ENCODE measurements around the gene CLCA1. TPM values are rescaled to one million over a fixed set of nuclear protein-coding genes. Genes with fewer than 3 reads are reported as not detected.

CLCA1 gene
- total RNA-seq, 1 donor from 2014 or later = not detected

DNA sequence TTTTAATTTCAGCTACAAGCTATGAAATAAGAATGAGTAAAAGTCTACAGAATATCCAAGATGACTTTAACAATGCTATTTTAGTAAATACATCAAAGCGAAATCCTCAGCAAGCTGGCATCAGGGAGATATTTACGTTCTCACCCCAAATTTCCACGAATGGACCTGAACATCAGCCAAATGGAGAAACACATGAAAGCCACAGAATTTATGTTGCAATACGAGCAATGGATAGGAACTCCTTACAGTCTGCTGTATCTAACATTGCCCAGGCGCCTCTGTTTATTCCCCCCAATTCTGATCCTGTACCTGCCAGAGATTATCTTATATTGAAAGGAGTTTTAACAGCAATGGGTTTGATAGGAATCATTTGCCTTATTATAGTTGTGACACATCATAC is 13.7 kb upstream of the CLCA1 start:
- Histone ChIP-seq H3K4me1 (ENCODE audit: control insufficient read depth in 3 of 3, insufficient read depth in 3 of 3, low read length in 3 of 3) (no peaks in the 10 kb centered on the region), H3K9me3 (ENCODE audit: control insufficient read depth in 3 of 3, low read length in 3 of 3) (no peaks in the 10 kb centered on the region), H3K9ac (ENCODE audit: low read depth in 1 of 3, low read length in 3 of 3) (no peak overlapping the region), H3K36me3 (ENCODE audit: control insufficient read depth in 3 of 3, insufficient read depth in 3 of 3, low read length in 3 of 3) (no peaks in the 10 kb centered on the region), H3K27ac (ENCODE audit: low read depth, low read length) (no peak overlapping the region), H3K4me3 (ENCODE audit: low read length in 3 of 3) (no peak overlapping the region), H3K27me3 (ENCODE audit: control insufficient read depth in 3 of 3, insufficient read depth in 3 of 3, low read length in 3 of 3) (no peaks in the 10 kb centered on the region)

DNA sequence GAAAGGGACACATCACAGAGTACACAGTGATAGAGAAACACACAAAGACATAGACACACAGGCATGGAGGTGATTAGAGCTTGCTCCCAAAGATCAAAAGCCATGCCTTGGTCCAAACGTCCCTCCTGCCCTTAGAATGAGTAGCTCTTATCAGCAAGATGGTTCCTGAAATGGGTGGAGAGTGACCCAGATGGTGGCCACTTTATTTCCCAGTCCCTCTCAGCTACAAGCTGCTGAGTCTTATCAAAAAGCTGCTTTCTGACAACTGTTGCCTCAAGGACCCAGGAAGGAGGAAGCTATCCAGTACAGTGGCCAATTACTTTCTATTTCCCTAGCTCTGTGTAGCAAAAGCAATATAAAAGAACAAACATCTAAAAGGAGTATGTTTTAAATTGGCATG is 7.7 kb upstream of the CLCA1 start:
- Histone ChIP-seq H3K36me3 (ENCODE audit: control insufficient read depth in 3 of 3, insufficient read depth in 3 of 3, low read length in 3 of 3) (no peaks in the 10 kb centered on the region), H3K4me3 (ENCODE audit: low read length in 3 of 3) (no peak overlapping the region), H3K4me1 (ENCODE audit: control insufficient read depth in 3 of 3, insufficient read depth in 3 of 3, low read length in 3 of 3) (no peaks in the 10 kb centered on the region), H3K9ac (ENCODE audit: low read depth in 1 of 3, low read length in 3 of 3) (no peak overlapping the region), H3K27ac (ENCODE audit: low read depth, low read length) (no peak overlapping the region), H3K9me3 (ENCODE audit: control insufficient read depth in 3 of 3, low read length in 3 of 3) (no peaks in the 10 kb centered on the region), H3K27me3 (ENCODE audit: control insufficient read depth in 3 of 3, insufficient read depth in 3 of 3, low read length in 3 of 3) (no peaks in the 10 kb centered on the region)

GRCh38 chr1:86461482-86461881 is 7.2 kb upstream of the CLCA1 start:
- no peaks in the 10 kb centered on the region for H3K36me3 ChIP-seq (ENCODE audit: control insufficient read depth in 3 of 3, insufficient read depth in 3 of 3, low read length in 3 of 3)
- H3K27ac ChIP-seq (ENCODE audit: low read depth, low read length) = no peak overlapping the region
- no peak overlapping the region for H3K9ac ChIP-seq (ENCODE audit: low read depth in 1 of 3, low read length in 3 of 3)
- no peaks in the 10 kb centered on the region for H3K4me1 ChIP-seq (ENCODE audit: control insufficient read depth in 3 of 3, insufficient read depth in 3 of 3, low read length in 3 of 3)
- no peaks in the 10 kb centered on the region for H3K9me3 ChIP-seq (ENCODE audit: control insufficient read depth in 3 of 3, low read length in 3 of 3)
- no peak overlapping the region for H3K4me3 ChIP-seq (ENCODE audit: low read length in 3 of 3)
- no peaks in the 10 kb centered on the region for H3K27me3 ChIP-seq (ENCODE audit: control insufficient read depth in 3 of 3, insufficient read depth in 3 of 3, low read length in 3 of 3)

- H3K27ac ChIP-seq (ENCODE audit: low read depth, low read length) = no peak overlapping the region
- no peaks in the 10 kb centered on the region for H3K4me1 ChIP-seq (ENCODE audit: control insufficient read depth in 3 of 3, insufficient read depth in 3 of 3, low read length in 3 of 3)
- H3K36me3 ChIP-seq (ENCODE audit: control insufficient read depth in 3 of 3, insufficient read depth in 3 of 3, low read length in 3 of 3) = no peaks in the 10 kb centered on the region
- H3K4me3 ChIP-seq (ENCODE audit: low read length in 3 of 3) = no peak overlapping the region
- no peak overlapping the region for H3K9ac ChIP-seq (ENCODE audit: low read depth in 1 of 3, low read length in 3 of 3)
- H3K9me3 ChIP-seq (ENCODE audit: control insufficient read depth in 3 of 3, low read length in 3 of 3) = no peaks in the 10 kb centered on the region
- H3K27me3 ChIP-seq (ENCODE audit: control insufficient read depth in 3 of 3, insufficient read depth in 3 of 3, low read length in 3 of 3) = peaks cover 0 to 3% (median 0%) of the 10 kb centered on the region in 3 donors
Observed at GRCh38 chr1:86464819-86465218, 3.9 kb upstream of the CLCA1 start.

DNA sequence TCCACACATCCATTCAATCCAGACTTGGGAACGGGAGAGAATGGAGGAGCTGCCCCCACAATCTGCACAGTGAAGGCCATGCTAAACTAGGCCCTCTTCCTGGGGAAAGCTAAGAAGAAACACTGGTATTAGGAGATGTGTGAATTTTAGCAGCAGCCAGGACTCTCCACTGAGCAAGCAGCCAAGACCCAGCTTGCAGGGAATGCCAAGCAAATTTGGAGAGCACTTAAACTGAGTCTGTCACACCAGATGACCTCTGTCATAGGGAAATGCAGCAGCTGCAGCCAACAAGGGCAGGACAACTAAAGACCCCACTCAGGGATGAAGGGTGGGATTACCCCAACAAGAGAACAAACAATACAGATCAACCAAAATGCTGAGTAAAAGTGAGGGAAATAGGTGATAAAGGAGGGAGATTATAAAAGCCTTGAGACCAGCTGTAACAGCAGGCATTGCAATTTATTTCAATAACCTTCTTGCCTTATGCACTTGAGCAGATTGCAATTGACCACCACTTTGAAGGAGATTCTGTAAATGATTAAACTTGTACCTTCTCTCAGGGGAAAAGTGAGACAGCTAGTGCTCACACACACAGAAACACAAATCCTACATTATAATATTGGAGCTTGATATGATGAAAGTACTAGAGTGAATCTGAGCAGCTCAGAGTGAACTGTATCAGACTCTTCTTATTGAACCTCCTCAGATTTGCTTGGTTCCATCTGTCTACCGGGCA is 2.5 kb upstream of the CLCA1 start:
- Histone ChIP-seq H3K27ac (ENCODE audit: low read depth, low read length) (no peak overlapping the region), H3K27me3 (ENCODE audit: control insufficient read depth in 3 of 3, insufficient read depth in 3 of 3, low read length in 3 of 3) (peaks cover 0 to 4% (median 3%) of the 10 kb centered on the region in 3 donors), H3K9ac (ENCODE audit: low read depth in 1 of 3, low read length in 3 of 3) (no peak overlapping the region), H3K4me1 (ENCODE audit: control insufficient read depth in 3 of 3, insufficient read depth in 3 of 3, low read length in 3 of 3) (no peaks in the 10 kb centered on the region), H3K36me3 (ENCODE audit: control insufficient read depth in 3 of 3, insufficient read depth in 3 of 3, low read length in 3 of 3) (no peaks in the 10 kb centered on the region), H3K9me3 (ENCODE audit: control insufficient read depth in 3 of 3, low read length in 3 of 3) (no peaks in the 10 kb centered on the region), H3K4me3 (ENCODE audit: low read length in 3 of 3) (no peak overlapping the region)

DNA sequence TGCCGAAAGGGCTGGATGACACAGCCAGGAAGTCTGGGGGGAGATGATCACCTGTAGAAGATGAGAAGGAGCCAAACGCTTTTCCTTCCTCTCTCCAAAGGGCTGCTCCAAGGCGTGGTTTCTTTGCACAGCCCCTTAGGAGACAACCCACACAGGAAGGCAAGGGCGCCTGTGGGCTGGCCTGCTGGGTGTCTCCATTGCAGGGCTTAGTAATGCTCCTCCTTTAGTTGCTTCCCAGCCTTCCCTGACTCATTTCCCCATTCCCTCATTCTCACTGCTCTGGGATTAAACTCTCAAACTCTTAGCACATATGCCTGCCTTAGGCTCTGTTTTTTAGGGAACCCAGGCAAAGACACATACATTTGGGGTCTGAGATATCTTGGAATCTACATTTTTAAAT is 1.7 kb upstream of the CLCA1 start:
- H3K4me1 ChIP-seq (ENCODE audit: control insufficient read depth in 3 of 3, insufficient read depth in 3 of 3, low read length in 3 of 3) = no peaks in the 10 kb centered on the region
- H3K9me3 ChIP-seq (ENCODE audit: control insufficient read depth in 3 of 3, low read length in 3 of 3) = no peaks in the 10 kb centered on the region
- no peak overlapping the region for H3K9ac ChIP-seq (ENCODE audit: low read depth in 1 of 3, low read length in 3 of 3)
- no peak overlapping the region for H3K4me3 ChIP-seq (ENCODE audit: low read length in 3 of 3)
- no peak overlapping the region for H3K27ac ChIP-seq (ENCODE audit: low read depth, low read length)
- H3K27me3 ChIP-seq (ENCODE audit: control insufficient read depth in 3 of 3, insufficient read depth in 3 of 3, low read length in 3 of 3) = peaks cover 0 to 4% (median 3%) of the 10 kb centered on the region in 3 donors
- H3K36me3 ChIP-seq (ENCODE audit: control insufficient read depth in 3 of 3, insufficient read depth in 3 of 3, low read length in 3 of 3) = no peaks in the 10 kb centered on the region

- no peak overlapping the region for H3K27ac ChIP-seq (ENCODE audit: low read depth, low read length)
- no peaks in the 10 kb centered on the region for H3K36me3 ChIP-seq (ENCODE audit: control insufficient read depth in 3 of 3, insufficient read depth in 3 of 3, low read length in 3 of 3)
- H3K9ac ChIP-seq (ENCODE audit: low read depth in 1 of 3, low read length in 3 of 3) = no peak overlapping the region
- H3K9me3 ChIP-seq (ENCODE audit: control insufficient read depth in 3 of 3, low read length in 3 of 3) = no peaks in the 10 kb centered on the region
- peaks cover 0 to 4% (median 3%) of the 10 kb centered on the region in 3 donors for H3K27me3 ChIP-seq (ENCODE audit: control insufficient read depth in 3 of 3, insufficient read depth in 3 of 3, low read length in 3 of 3)
- H3K4me3 ChIP-seq (ENCODE audit: low read length in 3 of 3) = no peak overlapping the region
- no peaks in the 10 kb centered on the region for H3K4me1 ChIP-seq (ENCODE audit: control insufficient read depth in 3 of 3, insufficient read depth in 3 of 3, low read length in 3 of 3)
Observed at GRCh38 chr1:86470859-86471258, 2.1 kb downstream of the CLCA1 start.

- Histone ChIP-seq H3K9ac (ENCODE audit: low read depth in 1 of 3, low read length in 3 of 3) (no peak overlapping the region), H3K27me3 (ENCODE audit: control insufficient read depth in 3 of 3, insufficient read depth in 3 of 3, low read length in 3 of 3) (peaks cover 0 to 4% (median 3%) of the 10 kb centered on the region in 3 donors), H3K36me3 (ENCODE audit: control insufficient read depth in 3 of 3, insufficient read depth in 3 of 3, low read length in 3 of 3) (no peaks in the 10 kb centered on the region), H3K4me3 (ENCODE audit: low read length in 3 of 3) (no peak overlapping the region), H3K4me1 (ENCODE audit: control insufficient read depth in 3 of 3, insufficient read depth in 3 of 3, low read length in 3 of 3) (no peaks in the 10 kb centered on the region), H3K9me3 (ENCODE audit: control insufficient read depth in 3 of 3, low read length in 3 of 3) (no peaks in the 10 kb centered on the region), H3K27ac (ENCODE audit: low read depth, low read length) (no peak overlapping the region)
Observed at GRCh38 chr1:86471291-86471690, 2.6 kb downstream of the CLCA1 start.

- H3K4me3 ChIP-seq (ENCODE audit: low read length in 3 of 3) = no peak overlapping the region
- no peak overlapping the region for H3K9ac ChIP-seq (ENCODE audit: low read depth in 1 of 3, low read length in 3 of 3)
- no peaks in the 10 kb centered on the region for H3K9me3 ChIP-seq (ENCODE audit: control insufficient read depth in 3 of 3, low read length in 3 of 3)
- H3K27ac ChIP-seq (ENCODE audit: low read depth, low read length) = no peak overlapping the region
- H3K36me3 ChIP-seq (ENCODE audit: control insufficient read depth in 3 of 3, insufficient read depth in 3 of 3, low read length in 3 of 3) = no peaks in the 10 kb centered on the region
- no peaks in the 10 kb centered on the region for H3K4me1 ChIP-seq (ENCODE audit: control insufficient read depth in 3 of 3, insufficient read depth in 3 of 3, low read length in 3 of 3)
- peaks cover 0 to 4% (median 3%) of the 10 kb centered on the region in 3 donors for H3K27me3 ChIP-seq (ENCODE audit: control insufficient read depth in 3 of 3, insufficient read depth in 3 of 3, low read length in 3 of 3)
Observed at GRCh38 chr1:86472152-86472551, 3.4 kb downstream of the CLCA1 start.

DNA sequence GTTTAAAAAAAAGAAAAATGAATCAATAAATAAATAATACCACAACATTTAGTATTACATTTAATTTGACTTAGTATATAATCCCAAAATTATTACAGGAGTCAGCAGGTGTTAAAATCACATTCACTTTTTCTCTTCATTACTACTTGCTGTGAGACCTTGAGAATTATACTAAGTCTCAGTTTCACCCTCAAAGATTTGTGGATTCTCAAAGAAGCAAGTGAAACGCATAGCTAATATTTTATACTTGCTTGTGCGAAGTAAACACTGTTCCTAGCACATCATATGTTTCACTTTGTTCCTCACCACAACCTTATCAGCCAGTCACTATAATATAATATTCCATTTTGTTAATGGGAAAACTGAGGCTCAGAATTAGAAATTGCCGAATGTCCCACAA is 4.0 kb downstream of the CLCA1 start:
- Histone ChIP-seq H3K9me3 (ENCODE audit: control insufficient read depth in 3 of 3, low read length in 3 of 3) (no peaks in the 10 kb centered on the region), H3K27me3 (ENCODE audit: control insufficient read depth in 3 of 3, insufficient read depth in 3 of 3, low read length in 3 of 3) (peaks cover 0 to 4% (median 3%) of the 10 kb centered on the region in 3 donors), H3K9ac (ENCODE audit: low read depth in 1 of 3, low read length in 3 of 3) (no peak overlapping the region), H3K27ac (ENCODE audit: low read depth, low read length) (no peak overlapping the region), H3K4me1 (ENCODE audit: control insufficient read depth in 3 of 3, insufficient read depth in 3 of 3, low read length in 3 of 3) (no peaks in the 10 kb centered on the region), H3K36me3 (ENCODE audit: control insufficient read depth in 3 of 3, insufficient read depth in 3 of 3, low read length in 3 of 3) (no peaks in the 10 kb centered on the region), H3K4me3 (ENCODE audit: low read length in 3 of 3) (no peak overlapping the region)

Data from skeletal muscle tissue (tissue), 4 donors.